Measurements from ENCODE around the gene PLPP3. TPM values are rescaled to one million over a fixed set of nuclear protein-coding genes. Genes with fewer than 3 reads are reported as not detected.

Gene PLPP3
- total RNA-seq, 4 donors from 2014 or later = 29.0 to 80.0 (median 39.4) TPM

GRCh38 chr1:56585985-56586384, 6.6 kb upstream of the PLPP3 start:
- Histone ChIP-seq H3K27me3 (no peaks in the 10 kb centered on the region), H3K4me3 (no peak overlapping the region), H3K27ac (no peak overlapping the region), H3K36me3 (no peaks in the 10 kb centered on the region), H3K4me1 (no peaks in the 10 kb centered on the region), H3K9me3 (no peaks in the 10 kb centered on the region)
- DNase-seq (ENCODE audit: low spot score in 2 of 2) = no peak
- 75% methylated on average over 5 of the region's 5 CpGs for WGBS
- TF ChIP-seq EP300 (IDR thresholded peaks at IDR 0.05) (no peak), CTCF (IDR thresholded peaks at IDR 0.05) (no peak), POLR2A (IDR thresholded peaks at IDR 0.05) (no peak), POLR2AphosphoS5 (IDR thresholded peaks at IDR 0.05) (no peak)

GRCh38 chr1:56584910-56585528, 5.7 kb upstream of the PLPP3 start:
- Histone ChIP-seq H3K36me3 (no peaks in the 10 kb centered on the region), H3K27me3 (no peaks in the 10 kb centered on the region), H3K27ac (no peak overlapping the region), H3K9me3 (no peaks in the 10 kb centered on the region), H3K4me3 (no peak overlapping the region), H3K4me1 (peaks cover 5% of the 10 kb centered on the region)
- no peak for DNase-seq (ENCODE audit: low spot score in 2 of 2)
- TF ChIP-seq POLR2AphosphoS5 (IDR thresholded peaks at IDR 0.05) (no peak), POLR2A (IDR thresholded peaks at IDR 0.05) (no peak), EP300 (IDR thresholded peaks at IDR 0.05) (no peak), CTCF (IDR thresholded peaks at IDR 0.05) (peak; percentile 80 to 84)
- 21% methylated on average over 5 of the region's 5 CpGs for WGBS

GRCh38 chr1:56583957-56584468, 4.7 kb upstream of the PLPP3 start:
- peaks cover 8% of the 10 kb centered on the region for H3K4me1 ChIP-seq
- whole genome bisulfite sequencing = 85% methylated on average over 2 of the region's 2 CpGs
- no peaks in the 10 kb centered on the region for H3K27me3 ChIP-seq
- H3K36me3 ChIP-seq = no peaks in the 10 kb centered on the region
- DNase-seq (ENCODE audit: low spot score in 2 of 2) = no peak
- TF ChIP-seq POLR2A (IDR thresholded peaks at IDR 0.05) (no peak), EP300 (IDR thresholded peaks at IDR 0.05) (no peak), CTCF (IDR thresholded peaks at IDR 0.05) (no peak), POLR2AphosphoS5 (IDR thresholded peaks at IDR 0.05) (no peak)
- H3K27ac ChIP-seq = no peak overlapping the region
- no peak overlapping the region for H3K4me3 ChIP-seq
- H3K9me3 ChIP-seq = no peaks in the 10 kb centered on the region

- Histone ChIP-seq H3K9me3 (no peaks in the 10 kb centered on the region), H3K36me3 (no peaks in the 10 kb centered on the region), H3K27ac (no peak overlapping the region), H3K4me3 (no peak overlapping the region), H3K4me1 (peaks cover 18% of the 10 kb centered on the region), H3K27me3 (no peaks in the 10 kb centered on the region)
- 90% methylated on average over 10 of the region's 10 CpGs for WGBS
- TF ChIP-seq POLR2A (IDR thresholded peaks at IDR 0.05) (no peak), POLR2AphosphoS5 (IDR thresholded peaks at IDR 0.05) (no peak), CTCF (IDR thresholded peaks at IDR 0.05) (no peak), EP300 (IDR thresholded peaks at IDR 0.05) (no peak)
- no peak for DNase-seq (ENCODE audit: low spot score in 2 of 2)
Measured at GRCh38 chr1:56580771-56581170, 1.4 kb upstream of the PLPP3 start.

GRCh38 chr1:56578138-56578962, 1.0 kb downstream of the PLPP3 start:
- H3K27me3 ChIP-seq = no peaks in the 10 kb centered on the region
- peaks cover 24% of the 10 kb centered on the region for H3K4me1 ChIP-seq
- WGBS = 2% methylated on average over 17 of the region's 64 CpGs
- H3K4me3 ChIP-seq = peak overlapping the region; percentile 97
- H3K36me3 ChIP-seq = no peaks in the 10 kb centered on the region
- DNase-seq (ENCODE audit: low spot score in 2 of 2) = peak; percentile 73 to 81
- H3K9me3 ChIP-seq = no peaks in the 10 kb centered on the region
- no peak for TF ChIP-seq POLR2AphosphoS5 (IDR thresholded peaks at IDR 0.05)
- TF ChIP-seq EP300 (IDR thresholded peaks at IDR 0.05) = no peak
- no peak for TF ChIP-seq CTCF (IDR thresholded peaks at IDR 0.05)
- TF ChIP-seq POLR2A (IDR thresholded peaks at IDR 0.05) = no peak
- H3K27ac ChIP-seq = peak overlapping the region; percentile 96

Measured in suprapubic skin (tissue), 4 donors.